GF-D8 (cell line): Measurements from ENCODE around the gene HMOX2.

ENCODE experiments used
- DNase-seq: peaks from one replicate; lab custom pipeline; 2025; lab: John Stamatoyannopoulos, UW

HMOX2 gene

DNA sequence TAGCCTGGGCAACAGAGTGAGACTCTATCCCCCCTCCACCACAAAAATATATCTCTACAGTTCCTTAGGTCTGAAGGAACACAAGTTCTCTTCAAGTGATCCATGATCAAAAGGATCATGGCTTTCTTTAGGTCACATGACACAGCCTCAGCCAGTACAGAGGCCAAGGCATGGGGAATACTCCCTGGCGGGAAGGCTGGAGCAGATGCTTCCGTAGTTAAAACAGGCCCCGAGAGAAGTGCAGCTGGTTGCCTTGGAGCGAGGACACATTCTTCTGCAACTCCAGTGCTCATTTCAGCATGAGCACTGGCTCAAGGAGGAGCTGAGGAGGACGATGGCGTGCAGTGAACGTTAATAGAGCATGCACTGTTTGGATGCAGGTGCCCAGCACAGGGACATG, 48.9 kb downstream of the HMOX2 start:
- no peak for DNase-seq

DNA sequence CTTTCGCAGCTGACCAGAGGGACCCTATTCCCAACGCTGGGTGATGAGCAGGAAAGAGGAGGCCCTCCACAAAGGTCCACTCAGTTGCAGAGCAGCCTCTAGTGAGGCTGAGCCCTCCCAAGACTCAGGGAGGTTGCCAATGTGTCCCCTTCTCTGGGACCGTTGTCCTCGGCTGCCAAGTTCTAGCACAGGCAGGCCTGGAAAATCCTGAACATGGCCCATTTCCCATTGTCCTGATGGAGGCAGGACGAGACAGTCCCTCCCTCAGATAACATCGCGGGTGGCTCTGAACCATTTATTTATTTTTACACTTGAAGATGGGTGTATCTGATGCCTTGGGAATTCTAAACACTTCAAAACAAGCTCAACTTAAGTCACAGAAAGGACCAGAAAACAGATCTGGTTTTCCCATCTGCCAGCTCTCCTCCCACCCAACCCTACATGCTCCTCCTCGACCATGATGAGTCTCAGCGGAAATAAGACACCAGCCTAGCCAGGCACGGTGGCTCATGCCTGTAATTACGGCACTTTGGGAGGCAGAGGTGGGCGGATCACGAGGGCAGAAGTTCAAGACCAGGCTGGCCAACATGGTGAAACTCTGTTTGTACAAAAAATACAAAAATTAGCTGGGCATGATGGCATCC, 49.6 kb downstream of the HMOX2 start:
- no peak for DNase-seq

DNA sequence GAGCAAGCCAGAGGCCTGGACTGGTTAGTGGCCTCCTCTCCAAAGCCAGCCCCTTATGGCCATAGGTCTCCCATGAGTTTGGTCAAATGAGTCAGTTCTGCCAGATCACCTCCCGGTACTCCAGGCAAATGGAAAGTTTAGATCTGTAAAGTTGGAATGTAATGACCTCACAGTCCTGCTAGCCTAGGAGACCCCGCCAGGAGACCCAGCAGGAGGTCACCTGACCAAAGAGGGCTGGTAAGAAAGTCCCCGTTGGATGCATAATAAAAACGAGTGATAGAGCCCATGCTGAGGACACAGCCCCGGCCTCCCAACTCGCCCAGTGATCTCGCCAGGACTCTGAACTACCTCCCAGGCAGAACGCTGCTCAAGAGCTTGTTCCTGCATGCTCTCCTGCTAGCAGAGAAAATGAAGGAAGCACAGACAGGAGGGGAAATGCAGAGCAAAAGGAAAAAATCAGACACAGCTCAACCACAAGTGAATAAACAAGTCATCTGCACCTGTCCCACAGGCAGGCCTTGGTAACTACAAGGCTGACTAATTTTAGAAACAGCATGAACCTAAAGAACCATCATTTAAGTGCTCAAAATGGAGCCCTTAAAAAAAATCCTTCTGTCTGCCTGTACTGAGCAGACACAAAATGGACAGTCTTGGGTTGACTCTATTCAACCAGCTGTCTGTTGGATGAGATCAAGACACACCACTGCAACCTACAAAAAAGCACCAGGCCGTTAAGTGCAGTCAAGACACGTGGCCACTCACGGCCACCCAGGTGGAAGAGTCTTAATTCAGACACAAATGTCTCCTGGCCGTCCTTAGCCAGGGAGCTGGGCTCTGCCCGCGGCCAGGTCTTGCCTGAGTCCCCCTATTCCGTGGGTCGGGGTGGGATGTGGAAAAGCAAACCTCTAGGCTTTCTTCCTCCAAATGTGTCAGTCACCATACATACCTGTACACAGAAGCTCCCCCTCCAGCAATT, 53.2 kb downstream of the HMOX2 start:
- DNase-seq: no peak

DNA sequence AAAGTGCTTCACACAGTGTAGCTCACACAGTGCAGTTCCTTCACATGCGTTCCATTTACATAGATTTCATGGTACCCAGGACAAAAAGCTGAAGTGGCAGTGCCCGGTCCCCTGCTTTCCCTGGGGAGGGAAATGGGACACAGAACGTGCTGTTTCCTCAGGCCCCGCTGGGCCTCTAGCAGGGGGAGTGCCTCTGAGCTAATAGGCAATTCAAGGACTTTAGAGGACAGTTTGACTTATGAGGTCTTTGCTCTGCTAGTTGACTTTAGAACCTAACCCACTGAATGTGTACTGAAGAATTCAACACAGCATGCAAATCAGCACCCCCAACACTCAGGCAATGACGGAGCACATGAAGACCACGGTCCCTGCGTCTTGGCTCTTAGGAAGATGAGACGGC, 55.6 kb downstream of the HMOX2 start:
- DNase-seq: no peak

DNA sequence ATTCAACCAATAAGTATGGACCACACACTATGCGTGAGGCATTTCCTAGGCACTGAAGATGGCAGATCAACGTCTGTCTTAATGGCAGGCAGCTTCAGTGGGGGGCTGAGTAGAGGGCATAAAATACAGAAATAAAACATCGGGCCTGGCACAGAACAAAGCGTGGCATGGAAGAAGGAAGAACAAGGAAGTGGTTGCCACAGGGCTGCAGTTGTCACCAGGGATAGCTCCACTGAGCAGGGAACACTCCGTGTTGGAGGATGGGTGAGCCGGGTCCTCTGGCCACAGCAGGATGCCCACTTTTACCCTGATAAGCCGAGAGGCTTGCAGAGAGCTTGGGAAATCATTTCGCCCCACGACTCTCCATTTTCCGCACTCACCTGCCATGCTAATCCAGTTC, 56.0 kb downstream of the HMOX2 start:
- DNase-seq: no peak

DNA sequence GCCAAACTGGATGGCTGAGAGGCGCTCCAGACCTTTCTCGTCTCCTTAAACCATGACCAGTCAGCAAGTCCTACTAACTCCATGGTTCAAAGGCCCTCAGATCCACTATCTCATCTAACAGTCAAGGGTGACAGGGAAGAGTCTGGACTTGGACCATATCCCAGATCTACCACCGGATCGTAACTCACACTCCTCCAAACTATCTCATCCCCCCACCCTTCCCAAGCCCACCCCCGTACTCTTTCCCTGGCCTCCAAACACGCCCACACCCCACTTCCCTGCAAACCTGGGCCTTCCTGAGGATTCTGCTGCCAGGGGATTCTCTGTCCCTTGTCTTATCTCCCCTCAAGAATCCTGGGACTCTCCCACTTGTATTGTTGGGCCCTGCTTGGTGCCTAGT, 57.3 kb downstream of the HMOX2 start:
- no peak for DNase-seq

DNA sequence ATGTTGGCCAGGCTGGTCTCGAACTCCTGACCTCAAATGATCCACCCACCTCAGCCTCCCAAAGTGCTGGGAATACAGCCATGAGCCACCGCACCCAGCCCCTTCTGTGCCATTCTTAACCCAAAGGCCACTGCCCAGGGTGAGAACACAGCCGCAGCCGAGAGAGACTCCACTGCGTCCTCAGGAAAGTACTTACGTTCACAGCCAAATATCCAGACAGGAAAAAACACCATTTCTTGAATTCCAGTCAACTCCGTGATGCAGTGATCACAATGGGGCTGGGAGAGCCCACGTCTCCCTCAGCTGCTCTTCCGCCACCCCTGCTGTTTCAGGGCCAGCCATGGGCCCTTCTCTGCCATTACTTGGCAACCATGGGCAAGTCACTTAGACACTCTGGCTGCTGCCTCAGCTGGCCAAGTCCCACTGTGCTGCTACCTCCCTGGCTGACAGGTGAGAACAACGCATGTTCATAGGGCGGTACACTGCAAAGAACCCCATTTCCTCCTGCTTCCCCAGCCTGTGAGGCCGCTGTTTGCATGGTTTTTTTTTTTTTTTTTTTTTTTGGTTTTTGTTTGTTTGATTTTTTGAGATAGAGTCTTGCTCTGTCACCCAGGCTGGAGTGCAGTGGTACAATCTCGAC, 58.1 kb downstream of the HMOX2 start:
- no peak for DNase-seq

DNA sequence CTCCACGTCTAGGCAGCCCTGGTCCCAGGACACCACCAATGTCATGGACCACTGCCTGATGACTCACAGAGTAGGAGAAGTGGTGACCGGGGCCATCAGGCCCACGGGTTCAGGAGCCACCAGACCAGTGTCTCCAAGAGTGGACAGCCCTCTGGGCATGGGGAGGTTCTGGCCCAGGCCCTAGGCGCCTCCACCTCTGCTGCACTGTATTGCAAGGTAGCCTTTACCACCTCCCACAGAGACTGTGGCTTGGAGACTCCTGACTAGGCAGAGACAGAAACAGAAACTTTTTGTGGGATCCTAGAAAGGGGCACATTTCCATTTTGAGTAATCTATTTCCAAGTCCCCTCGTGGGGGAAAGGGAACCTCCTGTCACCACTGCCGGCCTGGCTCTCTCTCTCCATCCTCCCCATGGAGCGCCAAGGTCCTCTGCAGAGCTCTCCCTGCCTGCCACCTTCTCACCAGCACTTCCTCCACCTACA, 59.5 kb downstream of the HMOX2 start:
- no peak for DNase-seq

DNA sequence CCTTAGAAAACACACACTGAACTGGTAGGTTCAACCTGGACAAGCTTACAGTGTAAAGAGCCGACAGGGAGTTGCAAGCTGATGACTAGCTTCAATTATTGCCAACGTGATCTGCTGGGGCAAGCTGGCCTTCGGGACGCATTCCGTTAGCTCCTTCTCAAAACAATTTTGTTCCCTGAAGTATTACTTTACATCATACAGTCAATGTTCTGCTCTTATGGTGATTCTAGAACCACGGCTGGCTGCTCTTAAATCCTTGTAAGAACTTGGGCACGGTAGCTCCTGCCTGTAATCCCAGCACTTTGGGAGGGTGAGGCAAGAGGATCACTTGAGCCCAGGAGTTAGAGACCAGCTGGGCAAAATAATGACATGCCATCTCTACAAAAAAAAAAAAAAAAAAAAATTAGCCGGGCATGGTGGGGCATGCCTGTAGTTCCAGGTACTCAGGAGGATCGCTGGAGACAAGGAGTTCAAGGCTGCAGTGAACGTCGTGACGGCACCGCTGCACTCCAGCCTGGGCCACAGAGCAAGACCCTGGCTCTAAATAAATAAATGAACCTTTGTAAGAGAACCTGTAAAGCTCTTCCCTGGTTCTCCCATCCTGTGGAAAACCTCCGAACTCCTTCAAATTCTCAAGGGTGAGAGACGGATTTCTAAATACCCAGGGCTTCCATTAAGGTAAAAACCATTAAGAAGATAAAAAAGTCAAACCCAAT, 60.4 kb downstream of the HMOX2 start:
- no peak for DNase-seq

DNA sequence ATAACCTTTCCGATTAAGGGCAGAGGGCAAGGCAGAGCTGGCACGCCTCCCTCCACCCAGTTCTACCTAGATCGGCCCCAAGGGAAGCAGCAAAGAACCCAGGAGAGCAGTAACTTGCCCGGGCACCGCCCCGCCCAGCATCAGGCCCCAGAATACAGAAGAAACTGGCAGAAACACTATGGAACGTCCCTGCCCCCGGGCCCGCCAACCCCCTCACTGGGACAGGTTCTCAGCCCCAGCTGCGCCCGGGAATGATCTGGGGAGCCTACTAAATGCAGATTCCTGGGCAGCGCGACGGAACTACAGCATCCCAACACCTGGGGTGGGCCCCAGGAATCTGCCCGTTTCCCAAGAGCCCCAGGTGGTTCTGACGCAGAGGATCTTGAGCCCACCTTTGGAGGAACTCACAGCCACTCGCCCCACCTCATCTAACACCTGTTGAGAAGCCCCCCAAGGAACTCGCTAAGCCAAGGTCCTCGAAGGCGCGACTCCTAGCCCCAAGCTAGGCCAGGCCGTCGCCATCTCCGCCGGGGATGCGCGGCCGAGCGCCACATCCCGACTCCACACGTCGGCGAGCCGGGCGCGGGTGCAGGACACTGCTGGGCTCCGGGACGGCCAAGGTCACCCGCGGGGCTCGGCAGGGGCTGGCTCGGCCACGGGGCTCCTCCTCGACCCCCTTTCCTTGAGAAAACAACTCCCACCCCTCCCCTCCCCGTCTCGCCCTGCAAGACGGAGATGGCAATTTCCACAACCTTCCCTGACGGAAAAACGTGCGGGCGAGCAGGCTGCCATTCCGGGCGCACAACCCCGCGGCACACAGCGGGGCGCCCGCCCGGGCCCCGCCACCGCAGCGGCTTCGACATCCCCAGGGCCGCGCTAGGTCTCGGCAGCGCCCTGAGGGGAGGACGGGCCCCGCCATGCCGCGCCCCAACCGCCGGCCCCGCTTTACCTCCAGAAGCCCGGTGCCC, 61.5 kb downstream of the HMOX2 start:
- no peak for DNase-seq

DNA sequence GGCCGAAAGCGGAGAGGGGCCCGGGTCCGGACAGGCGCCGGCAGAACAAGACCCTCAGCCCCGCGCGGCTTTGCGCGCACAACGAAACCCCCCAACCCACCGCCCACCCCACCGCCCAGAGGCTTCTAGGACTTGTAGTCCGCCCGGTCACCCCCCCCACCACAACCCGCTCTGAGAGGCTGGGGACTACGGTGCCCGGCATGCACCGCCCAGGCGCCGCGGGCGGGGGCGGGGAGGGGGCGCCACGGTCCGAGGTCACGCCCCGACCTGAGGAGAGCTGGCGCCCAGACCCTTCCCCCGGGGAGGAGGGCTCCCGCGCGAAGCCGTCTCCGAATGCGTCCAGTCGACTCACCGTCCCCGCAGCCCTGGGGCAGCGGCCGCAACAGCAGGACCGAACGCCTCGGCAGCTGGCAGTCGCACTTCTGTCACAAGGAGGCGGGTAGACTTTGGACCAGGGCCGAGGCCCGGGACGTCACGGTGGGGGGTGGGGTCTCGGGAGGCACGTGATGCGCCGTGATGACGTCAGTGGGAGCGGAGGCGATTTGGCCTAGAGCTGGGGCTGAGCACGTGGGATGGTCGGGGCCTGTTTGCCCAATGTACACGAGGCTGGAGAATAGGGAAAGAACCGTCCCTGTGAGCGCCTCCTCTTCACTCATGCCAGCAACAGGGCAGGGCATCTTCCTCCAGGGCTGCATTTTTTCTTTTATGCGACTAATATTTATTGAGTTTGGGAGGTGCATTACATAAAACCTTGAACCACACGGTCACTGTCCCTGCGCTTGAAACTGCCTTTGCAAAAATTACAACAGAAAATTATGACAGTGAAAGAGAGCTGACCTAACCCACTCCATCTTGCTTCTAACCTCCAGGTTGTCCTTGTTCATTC, 62.4 kb downstream of the HMOX2 start, which contains the start of gene CDIP1:
Gene CDIP1 (minus strand): TSS at position 424 of the 886 bp plus-strand sequence. CDS start 24,643 bp downstream, outside the sequence.
- peak; percentile 88 for DNase-seq

DNA sequence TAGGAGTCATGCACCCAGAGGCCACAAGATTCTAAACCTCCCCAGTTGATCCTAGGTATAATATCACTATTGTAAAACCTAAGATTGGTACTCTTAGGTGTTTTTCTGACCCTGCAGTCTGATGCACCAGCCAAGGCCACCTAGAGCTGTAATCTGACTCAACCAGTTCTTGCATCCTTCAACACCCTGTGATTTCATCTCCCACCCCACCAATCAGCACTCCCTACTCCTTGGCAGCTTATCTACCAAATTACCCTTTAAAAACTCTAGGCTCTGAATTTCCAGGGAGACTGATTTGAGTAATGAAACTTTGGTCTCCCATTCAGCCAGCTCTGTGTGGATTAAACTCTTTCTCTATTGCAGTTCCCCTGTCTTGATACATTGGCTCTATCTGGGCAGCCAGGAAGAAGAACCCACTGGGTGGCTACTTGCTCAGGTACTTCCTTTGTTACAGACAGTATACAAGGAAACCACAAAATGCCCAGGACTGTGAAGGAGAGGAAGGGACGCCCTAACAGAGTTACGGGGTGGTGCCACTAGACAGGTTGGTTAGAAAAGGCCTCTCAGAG, 63.6 kb downstream of the HMOX2 start:
- no peak for DNase-seq

DNA sequence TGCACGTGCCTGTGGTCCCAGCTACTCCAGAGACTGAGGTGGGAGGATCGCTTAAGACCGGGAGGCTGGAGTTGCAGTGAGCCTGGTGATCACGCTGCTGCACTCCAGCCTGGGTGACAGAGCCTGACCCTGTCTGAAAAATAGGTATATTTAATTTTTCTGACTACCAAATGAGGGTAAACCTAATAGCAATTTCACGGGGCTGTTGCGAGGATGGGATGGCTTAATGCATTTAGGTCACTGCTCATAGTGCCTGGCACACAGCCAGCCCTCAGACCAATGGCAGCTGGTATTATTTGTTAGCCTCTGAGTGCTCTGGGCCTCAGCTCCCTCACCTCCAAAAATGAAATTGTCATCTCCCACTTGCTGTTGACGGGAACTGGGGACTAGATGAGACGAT, 68.3 kb downstream of the HMOX2 start:
- DNase-seq: no peak

DNA sequence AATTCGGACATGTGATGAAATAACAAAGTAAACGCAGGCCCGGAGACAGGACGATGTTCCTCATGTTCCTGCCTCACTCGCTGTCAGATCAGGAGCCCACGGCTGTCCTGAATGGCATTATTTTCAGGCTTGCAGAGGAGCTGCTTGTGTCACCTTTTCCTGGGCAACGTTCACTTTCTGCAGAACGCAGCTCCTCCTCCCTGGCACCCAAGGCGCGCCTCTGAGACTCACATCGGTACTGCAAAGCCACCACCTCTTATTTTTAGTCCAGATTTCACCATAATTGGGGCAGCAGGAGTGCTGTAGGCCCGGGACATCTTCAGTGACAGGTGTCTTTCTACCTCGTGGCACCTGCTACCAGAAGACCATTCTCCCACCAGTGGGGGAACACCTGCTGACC, 71.9 kb downstream of the HMOX2 start:
- DNase-seq: no peak

DNA sequence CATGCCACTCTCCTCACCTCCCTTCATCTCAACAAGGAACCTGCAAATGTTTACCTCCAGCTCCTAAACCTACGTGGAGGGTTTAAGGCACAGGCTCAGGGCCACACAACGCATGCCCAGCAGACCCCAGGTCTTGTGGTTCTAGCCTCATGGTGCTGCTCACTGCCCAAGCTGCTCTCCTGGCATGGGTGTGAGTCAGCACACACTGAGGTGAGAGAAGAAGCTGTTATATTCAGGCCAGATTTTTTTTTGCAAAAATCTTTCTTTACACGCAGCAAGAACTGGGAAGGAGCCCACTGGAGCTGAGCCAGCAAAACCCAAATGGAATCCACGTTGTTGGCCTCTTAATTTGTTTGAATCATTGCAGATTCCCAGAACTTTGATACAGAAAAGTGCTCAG, 74.4 kb downstream of the HMOX2 start:
- no peak for DNase-seq

DNA sequence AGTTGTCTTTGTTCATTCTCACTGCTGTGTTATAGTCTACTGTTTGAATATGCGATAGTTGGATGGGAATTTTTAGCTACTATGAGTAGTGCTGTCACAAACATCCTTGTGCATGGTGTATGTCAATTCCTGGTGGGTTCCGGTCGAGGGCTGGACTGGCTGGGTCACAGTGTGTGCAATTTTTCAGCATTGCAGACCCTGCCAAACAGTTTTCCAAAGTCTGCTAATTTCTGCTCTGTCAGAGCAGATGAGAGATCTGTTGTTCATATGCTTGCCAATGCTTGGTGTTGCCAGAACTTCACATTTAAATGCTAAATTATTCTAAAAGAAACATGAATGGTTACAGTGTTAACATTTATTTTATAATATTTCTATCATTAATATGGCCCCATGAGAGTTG, 76.3 kb downstream of the HMOX2 start:
- DNase-seq: no peak

DNA sequence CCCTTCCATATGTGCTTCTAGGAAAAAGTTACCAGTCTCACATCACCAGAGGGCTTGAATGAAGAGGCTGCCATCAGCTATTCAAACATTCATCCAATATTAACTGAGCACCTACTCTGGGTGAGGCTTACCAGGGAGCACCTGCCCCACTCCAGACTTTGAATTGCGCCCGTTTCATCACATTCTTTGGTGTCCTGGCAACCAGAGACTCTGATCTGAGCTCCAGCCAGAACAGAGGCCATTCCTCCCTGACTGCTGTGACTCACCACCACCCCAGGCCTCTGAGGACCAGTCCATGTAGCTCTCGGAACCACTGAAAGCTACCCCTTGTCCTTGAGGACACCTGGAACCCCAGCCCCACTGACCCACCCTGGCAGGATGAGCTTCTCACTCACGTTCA, 79.9 kb downstream of the HMOX2 start, which contains the start of gene C16orf96:
Gene C16orf96 (plus strand): TSS at position 229 of the 400 bp plus-strand sequence. CDS start 150 bp downstream, at position 379.
- no peak for DNase-seq

DNA sequence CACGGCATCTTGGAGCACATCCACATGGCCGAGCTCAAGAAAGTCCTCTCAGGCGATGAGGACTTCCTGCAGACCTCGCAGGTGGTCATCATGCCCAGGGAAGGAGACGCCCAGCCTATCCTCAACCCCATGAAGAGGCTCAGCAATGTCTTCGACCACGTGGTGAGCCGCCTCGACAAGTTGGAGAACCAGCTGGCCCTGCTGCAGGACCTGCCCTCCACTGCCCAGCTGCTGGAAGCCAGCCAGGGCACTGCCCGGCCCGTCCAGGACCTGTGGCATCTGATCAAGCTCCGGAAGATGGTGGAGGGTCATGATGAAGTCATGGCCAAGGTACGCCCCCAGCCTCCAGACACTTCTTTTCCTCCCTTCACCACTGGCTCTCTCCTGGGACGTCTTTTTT, 80.4 kb downstream of the HMOX2 start:
- DNase-seq: no peak

DNA sequence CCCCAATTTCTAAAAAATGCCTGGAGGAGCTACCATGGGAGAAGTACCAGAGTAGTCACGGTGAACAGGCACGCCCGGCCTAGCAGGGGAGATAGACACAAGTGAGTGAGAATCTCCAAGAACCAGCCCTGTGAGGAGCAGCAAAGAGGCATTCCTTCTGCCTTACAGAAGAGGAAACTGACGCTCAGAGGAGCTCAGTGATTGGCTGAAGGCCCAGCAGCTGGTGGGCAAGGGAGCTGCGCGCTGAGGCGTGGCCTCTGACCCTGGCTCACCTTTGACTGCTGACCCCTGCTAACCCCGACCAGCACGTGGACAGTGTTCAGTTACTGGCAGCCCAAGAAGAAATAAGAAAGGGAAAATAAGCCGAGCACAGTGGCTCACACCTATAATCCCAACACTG, 81.8 kb downstream of the HMOX2 start:
- DNase-seq: no peak
